GM21528 (cell line): ENCODE data around the gene KRT5.

Experiments used
- ATAC-seq: cut with Tn5 transposase; IDR thresholded peaks from one replicate; pipeline ENCODE4 v1.9.1; 2021; ENCODE audit warnings: mild to moderate bottlenecking, moderate library complexity; ENCODE audit not compliant: unreplicated experiment, low FRiP score

KRT5 gene

DNA sequence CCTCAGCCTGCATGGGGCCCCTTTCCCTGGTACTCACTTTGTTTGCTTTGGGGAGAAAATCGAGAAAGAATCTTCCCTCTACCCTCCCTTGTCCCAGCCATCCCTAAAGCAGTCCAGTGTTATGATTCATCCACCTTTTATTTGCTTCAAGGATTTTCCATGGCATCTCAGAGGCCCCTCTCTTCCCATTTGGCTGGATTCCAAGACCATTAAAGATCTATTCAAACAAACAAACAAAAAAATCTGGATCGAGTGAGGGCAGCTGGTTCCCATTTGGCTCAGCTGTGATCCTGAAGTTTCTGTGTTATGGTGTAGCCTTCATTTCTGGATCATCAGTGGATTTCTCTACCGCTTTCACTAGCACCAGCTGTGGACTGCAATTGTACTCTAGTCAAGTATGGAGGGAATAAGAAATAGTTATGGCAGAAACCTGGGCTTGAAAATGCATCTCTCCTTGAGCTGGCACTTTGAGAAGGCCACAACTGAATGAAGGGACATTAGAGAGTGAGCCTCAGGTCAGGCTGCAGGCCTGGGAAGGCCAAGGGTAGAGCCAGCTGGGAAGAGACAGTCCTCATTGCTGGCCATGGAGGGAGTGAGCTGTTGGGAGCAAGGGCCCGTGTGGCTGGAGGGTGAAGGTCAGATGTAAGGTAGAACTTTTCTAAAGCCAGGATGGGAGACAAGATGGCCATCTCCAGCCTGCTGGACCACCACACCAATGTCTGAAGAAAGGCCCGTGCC lies 19.1 kb upstream of the KRT5 start:
- no peak for ATAC-seq

DNA sequence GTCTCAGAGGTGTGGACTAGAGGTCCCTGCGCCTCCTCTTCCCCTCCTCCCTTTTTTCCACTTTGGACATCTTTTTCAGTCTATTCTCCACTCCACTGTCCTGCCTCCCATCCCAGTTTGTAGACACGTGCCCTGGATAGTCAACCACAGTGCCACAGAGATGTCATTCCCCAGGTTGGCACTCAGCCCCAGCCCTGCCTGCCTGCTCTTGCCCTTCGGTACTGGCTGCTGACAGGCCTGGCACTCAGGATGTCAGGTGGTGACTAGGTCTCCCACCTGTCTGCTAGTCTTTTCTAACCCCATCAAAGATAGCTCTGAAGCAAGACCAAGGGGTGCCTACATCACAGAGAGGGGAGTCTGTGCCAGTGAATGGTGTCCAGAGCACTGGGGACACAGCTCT lies 16.9 kb upstream of the KRT5 start:
- ATAC-seq = no peak

DNA sequence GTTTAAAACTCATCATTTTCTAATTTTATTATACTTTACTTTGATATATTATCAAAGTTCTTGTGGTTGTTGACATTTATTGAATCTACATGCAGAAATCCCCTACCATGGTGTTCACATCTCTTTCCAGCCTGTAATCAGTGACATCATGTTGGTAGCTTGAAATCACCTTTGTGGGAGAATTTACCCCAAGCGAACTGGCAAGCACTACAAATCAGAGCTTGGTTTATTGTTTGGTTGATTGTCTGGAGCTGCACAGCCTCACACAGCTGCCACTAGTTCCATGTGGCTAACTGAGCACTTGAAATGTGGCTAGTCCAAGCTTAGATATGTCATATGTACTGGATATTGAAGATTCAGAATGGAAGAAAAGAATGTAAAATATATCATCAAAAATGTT lies 15.4 kb upstream of the KRT5 start:
- no peak for ATAC-seq

DNA sequence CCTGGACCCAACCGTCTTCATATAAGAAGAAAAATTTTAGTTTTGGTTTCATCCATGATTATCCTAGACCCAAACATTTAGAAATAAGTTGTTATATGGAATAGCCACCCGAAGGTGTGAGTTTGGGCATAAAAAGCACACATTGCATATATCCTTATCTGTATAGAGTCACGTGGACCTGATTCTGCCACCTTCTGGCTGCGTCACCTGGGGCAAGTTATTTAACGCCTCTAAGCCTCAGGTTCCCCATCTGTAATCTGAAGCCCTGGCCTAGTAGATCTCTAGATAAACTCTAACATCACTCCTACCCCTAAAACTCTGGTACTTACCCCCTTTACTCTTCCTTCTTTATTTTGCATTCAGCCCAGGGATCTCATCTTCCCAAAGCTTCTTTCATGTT lies 14.3 kb upstream of the KRT5 start:
- ATAC-seq = no peak

DNA sequence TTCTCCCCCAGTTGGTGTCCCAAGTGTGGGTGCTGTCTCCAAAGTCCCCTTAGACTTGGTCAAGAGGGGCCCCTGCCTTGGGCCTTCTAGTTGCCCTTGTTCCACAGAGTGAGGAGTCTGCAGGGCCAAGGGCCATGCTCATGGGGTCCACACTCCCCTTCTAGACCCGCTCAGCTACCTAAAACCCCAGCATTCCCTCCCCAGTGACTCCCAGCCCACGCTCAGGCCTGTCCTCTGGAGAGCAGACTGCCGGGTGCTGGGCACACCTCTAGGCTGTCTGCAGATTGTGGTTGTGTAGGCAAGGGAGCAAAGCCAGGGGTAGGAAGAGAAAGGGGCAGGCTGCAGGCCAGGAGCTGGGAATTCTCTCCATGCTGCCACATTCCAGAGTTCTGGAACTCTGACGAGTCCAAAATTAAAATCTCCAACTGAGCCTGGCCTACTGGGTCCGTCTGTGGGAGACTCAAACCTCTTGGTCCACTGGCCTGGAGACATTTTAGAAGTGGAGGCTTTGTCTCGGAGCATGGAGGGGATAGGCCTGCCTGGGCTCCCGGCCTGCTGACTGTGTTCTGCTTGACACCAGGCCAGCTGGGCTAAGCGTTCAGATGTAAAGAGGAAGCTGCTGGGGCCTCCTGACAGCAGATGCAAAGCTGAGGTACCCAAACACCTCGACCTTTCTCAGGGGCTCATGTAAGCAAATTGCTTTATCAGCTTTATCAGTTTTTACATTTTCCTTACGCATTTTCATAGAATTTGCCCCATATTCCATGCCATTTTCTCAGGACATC lies 13.7 kb upstream of the KRT5 start:
- ATAC-seq = no peak

DNA sequence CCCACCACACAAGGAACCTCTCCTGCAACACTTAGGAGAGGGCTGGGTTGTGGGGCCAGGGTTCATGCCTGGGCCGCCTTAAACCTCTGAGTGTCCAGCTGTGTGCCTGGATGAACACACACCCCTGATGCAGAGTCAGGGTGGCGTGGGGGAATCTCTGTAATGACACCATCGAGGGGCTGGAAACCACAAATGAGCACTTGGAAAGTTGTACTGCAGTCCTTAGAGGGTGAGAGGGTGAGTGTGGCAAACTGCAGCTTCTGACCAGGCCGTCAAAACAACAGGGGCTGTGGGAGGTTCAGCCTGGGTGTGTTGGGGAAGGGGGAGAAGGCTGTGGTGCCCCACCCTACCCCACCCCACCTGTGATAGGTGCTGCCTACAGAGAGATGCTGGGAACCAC lies 12.4 kb upstream of the KRT5 start:
- no peak for ATAC-seq

DNA sequence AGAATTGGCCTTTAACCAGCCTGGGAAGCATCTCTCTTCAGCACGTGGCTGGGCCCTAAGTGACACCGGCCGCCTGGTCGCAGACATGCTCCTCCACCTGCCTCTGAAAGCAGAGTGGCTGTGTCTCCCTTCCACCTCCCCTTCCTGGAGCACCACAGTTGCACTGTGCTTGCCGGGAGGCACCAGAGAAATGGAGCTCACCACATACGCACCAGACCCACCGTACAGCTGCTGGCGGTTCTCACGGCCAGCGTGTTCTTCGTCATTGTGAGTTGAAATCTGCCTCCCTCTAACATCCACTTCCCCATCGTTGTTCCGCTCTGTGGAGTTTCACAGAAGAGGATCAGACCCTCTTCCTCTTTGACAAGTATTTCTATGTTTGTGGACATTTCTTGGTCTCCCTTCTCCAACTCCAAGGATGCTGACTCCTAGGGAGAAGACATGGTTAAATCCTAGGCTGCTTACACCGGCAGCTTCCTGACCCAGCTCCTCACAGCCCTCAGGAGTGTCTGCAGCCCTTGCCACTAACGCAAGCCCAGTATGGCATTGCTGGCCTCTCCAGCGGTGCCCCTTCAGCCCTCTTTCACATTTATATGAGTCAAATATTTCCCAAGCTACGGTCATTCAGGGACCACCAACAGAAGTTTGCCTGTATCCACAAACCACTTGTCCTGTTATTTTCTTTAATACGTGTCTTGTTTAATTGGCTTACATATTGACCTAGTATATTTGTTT lies 11.5 kb upstream of the KRT5 start:
- ATAC-seq = no peak

DNA sequence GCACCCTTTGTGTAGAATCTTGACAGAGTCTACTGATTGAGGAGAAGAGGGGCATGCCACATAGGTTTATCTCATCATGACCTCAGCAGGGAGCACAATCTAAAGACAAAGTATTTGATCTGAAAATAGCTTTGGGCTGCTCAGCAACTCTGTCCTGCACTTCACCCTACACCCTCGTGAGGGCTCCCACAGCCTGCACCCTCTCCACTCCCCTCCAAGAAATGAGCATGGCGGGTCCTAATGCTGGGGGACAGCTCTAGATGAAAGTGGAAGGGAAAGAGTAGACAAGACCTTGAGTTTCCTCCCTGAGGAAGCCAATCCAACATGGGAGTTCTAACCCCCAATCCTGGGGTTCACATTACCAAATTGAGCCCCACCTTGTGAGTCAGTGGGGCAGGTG lies 10.7 kb upstream of the KRT5 start:
- ATAC-seq = no peak

DNA sequence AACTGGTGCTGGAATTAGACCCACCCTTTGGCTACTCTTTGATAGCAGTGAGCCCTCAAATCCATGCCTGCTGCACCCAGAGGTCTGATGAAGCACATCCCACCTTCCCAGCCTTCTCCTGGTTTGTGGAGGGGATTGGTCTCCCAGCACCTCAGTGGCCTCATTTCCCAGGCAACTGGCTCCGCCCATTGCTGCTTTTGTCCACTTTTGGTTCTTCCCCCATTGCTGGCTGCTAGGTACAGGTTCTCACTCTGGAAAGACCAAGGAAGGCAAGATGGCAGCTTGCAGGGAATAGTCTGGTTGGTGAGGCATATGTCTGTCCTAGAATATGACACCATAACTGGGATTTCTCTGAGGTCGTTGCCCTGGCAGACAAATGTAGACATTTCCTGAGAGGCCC lies 10.2 kb upstream of the KRT5 start:
- ATAC-seq = no peak

DNA sequence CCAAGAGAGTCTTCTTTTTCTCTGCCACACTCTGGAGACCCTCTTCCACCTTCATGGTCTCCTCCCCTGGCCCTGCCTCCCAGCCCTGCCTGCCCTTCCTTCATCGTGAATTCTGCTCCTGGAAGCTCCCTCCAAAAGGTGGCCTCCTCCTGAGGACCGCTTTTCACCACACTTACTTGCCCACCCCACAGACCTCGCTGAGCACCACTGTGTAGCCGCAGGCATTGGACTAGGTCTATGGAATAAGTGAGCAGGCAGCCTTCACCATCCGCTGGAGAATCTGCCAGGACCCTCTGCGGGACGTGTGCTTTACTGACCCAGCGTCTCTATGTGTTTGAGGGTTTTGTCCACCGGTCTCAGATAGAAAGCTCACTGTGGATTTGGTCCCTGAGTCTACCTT lies 9.7 kb upstream of the KRT5 start:
- no peak for ATAC-seq

DNA sequence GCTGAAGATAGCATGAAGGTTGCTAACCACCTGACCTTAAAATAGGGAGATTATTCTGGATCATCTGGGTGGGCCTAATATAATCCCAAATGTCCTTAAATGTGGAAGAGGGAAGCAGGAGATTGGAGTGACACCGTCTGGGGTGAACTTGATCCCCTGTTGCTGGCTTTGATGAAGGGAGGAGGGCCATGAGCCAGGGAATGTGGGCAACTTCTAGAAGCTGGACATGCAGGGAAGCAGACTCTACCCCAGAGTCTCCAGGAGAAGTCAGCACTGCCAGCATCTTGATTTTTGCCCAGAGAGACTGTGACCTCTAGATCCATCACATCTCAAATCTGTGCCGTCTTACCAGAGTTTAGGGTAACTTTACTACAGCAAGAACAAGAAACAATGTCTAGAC lies 9.2 kb upstream of the KRT5 start:
- ATAC-seq = no peak

DNA sequence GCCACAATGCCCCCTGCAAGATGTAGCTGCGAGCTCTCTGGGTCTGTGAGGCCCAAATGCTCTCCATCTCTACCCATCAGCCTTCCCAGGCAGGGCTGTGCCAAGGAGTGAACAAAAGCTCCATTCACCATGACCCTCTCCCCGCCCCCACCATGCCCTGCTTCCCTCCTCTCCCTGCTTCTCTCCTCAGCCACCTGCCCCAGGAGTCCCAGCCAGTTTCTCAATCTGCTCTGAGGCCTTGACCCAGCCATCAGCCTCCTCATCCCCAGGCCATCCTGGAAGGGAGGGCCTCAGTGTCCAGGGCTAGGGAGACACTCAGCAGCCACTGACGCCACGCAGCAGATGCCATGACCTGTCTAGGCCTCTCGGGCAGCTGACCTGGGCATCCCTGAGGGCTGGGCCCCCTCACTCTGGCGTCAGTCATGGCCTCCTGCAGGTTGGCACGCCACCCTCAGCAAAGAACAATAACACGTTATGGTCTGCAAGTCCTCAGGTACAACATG lies 8.5 kb upstream of the KRT5 start:
- ATAC-seq = no peak

DNA sequence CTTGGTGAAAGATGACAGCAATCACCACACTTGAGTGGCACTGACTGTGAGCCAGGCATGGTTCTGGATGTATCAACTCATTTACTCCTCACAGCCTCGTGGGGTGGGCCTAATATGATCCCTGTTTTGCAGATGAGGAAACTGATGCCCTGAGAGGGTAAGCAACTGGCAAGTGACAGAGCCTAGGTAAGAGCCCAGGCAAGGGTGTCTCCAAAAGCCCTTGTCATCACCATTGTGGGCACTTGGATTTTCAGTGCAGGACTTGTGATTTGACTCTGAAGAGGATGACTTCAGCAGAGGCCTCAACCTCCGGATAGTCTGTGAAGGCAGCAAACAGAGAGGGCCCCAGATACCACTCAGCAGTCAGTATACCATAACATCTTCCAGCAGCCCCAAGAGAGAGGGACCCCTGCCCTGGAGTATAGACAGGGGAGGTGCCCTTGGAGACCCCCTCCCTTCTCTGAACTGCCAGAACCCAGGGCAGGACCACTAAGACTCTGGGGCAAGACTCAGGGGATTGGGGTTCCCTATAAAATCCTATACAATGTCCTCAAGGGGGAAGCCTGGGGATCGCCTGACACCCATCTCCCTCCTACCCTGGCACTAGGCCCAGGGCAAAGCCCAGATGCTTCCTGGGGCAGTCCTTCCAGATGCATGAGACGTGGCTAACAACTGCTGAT lies 7.1 kb upstream of the KRT5 start:
- ATAC-seq = no peak

DNA sequence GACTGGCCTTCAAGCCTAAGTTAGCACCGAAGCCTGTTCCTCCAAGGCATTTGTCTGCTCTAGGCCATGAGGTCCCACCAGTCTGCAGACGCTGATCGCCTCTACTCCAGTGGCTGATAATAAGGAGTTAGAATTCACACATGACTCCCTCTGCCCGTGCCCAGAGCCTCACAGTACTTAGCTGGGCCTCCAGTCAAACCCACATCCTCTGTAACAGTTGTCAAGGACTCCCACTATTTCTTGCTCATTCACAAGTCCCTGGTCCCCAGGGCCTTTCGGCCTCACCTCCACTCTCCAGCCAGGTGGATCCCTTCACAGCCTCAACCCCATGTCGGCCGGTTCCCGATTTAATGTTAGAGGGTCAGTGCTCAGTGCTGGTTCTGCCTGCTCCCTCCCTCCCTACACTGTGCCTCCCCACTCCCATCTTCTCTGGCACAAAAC lies 6.3 kb upstream of the KRT5 start:
- ATAC-seq = no peak

DNA sequence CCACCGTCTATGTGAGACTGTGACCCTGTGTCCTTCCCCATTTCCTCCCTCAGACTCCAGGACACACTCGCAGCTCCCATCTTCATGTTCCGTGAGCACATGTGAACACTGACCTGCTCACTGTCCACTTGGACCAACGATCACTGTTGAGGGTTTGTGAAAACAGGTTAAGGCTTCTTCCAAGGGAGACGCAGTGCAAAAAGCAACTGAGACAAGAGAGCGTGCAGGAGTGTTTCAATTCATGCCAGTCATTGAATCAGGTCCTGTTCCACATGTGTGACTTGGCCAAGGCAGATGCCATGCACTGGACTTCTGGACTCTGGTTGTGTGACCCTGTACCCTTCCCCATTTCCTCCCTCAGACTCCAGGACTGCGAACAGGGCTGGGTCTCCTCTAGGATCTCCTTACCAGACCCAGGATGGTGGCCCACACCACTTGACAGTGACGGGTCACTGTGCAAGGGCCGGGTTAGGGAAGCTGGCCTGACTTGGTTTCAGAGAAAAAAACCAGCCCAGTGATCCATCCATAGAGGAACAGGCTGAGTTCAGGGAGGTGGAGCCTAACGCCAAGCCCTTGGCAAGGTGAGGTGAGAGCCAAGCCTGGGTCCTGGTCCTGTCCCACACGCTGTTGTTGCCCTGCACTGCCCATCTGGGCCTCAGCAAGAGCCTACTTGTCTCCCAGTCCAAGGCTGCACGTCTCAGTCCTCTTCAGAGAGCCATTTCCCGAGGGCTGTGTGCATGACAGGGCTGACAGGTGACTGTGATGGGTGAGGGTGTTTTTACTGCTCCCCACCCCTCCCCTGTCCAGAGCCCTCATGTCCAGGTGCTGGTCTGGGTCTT lies 5.7 kb upstream of the KRT5 start:
- no peak for ATAC-seq

DNA sequence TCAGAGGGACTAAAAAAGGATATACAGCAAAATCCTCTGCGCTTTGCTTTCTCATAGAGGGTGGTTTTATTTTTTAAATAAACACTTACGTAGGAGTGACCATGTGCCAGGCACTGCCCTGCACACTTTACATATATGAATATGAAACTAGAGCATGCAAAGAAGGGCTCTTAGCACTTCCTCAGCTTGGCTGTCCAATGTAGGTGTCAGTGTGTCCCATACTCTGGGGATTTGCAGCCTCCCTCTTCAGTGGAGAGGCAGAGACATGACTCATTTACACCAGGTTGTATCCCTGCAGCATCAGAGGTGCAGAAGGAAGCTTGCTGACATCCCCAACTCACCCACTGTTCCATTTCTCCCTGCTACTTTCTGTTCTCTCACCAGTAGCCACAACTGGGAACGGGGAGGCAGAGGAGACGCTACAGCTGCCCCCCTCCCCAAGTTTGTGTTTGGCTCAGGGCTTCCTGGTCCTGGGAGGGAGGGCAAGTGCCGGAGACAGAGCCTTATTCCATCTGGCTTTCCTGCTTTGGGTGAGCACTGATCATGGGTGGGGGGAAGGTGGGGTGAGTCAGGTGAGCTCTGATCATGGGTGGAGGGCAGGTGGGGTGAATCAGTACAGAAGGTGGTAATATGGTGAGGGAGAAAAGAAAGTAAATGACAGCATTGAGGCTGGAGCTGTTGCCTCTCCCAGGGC lies 4.9 kb upstream of the KRT5 start:
- ATAC-seq = no peak

DNA sequence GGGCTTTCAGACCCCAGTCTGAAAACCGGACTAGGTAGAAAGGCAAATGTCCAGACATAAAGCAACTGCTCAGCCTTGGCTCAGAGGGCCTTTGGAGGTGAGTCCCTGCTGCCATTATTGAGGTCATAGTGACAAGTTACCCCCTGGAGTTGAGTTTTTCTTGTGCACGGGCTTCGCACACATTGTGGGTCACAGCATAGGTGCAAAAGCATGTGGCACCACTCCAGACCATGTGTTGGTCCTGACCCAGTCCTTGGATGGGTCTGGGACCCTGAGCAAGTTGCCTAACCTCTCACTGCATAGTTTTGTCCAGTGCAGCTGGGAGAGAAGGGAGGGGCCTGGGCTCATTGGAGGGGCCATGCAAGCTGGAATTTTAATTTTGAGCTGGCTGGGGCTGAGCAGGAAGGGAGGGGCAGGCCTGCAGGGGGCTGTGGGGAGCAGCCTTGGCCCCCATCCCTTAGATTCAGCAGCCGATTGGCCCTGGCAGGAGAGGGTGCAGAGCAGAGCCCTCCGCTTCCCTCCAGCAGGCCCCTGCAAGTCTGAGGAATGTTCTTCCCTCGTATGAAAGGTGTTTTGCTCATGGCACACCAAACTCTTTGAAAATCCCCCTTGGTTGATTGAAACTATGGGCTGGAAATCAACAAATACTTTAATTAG lies 4.2 kb upstream of the KRT5 start:
- ATAC-seq = no peak

DNA sequence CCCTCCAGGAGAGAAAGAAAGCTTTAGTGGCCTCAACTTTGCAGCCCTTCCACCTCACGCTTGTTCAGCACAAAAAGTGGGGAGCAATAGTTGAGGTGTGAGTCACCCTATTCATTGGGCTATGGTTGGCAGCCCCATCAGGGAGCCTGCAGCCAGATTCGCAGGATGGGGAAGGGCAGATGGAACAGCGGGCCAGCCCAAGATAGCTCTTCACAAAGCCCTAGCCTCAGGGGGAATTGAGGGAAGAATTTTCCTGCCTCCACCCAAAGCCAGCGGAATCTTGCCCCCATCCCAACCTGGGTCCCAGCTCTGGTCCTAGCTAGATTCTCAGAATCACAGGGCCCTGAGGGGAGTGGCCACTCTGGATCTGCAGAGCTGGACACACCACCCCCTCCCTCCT lies 3.6 kb upstream of the KRT5 start:
- ATAC-seq = no peak
